Measurements from ENCODE around the gene SERHL2.
"Not testable (repeated sequence)": the region's sequence is repeated elsewhere in the genome, so short reads cannot be mapped to it uniquely, and the experiment has no call there.

Gene SERHL2

DNA sequence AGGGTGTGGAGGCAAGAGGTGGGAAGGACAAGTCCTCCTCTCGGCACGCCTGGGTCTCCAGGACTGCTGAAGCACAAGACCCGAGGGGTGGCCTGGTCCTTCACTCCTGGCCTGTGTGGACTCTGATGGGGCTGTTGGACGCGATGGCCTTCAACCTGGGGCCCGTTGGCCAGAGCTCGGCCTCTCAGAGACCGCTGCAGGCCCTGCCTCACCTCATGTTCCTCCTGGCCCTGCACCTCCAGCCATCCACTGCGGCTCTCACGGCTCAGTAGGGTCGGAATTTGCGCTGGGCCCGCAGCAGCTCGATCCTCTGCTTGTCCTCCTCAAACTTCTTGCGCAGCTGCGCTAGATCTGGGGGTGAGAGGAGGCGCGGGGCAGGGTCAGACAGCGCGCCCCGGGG, 20.7 kb downstream of the SERHL2 start:
- DNase-seq = not testable (repeated sequence)

DNA sequence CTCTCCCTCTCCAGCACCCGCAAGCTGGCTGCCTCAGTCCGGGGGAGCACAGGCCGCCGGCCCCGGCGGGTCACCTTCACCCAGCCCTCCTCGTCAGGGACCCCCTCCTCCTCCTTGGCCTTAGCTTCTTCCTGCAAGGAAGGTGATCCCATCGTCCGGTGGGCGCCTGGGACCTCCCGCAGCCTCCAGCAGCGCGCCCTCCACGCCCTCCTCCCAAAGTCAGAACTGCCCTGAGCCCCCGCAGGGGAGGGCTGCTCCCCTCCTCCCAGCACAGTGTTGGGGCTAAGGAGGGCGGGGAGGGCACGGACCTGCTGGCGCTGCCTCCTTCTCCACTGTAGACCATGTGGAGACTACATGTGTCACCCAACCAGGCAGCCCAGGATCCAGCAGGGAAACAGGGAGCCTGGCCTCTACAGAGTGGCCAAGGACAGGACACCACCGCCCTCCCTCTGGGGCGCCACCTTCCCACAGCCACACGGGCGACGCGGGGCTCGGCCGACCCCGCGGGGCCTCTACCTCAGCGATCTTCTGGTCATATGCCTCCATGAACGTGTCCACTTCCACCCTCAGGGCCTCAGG, 22.3 kb downstream of the SERHL2 start:
- not testable (repeated sequence) for DNase-seq

DNA sequence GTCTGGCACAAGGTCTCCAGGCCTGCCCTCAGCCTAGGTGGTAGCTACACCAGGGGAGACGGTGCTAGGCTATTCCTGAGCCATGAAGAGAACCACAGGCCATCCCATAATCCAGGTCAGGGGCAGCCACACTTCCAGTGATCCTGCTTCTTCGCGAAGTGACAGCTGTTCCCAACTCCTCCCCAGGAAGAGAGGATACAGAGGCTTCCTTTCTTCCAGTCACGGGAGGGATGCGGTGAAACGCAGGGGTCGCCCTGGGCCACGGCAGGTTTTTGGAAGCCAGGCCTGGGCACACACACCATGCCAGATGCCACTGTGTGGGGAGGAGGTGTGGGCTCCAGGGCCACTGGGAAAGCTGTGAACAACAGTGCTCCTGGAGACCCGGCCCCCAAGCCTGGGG, 23.4 kb downstream of the SERHL2 start:
- DNase-seq = not testable (repeated sequence)

DNA sequence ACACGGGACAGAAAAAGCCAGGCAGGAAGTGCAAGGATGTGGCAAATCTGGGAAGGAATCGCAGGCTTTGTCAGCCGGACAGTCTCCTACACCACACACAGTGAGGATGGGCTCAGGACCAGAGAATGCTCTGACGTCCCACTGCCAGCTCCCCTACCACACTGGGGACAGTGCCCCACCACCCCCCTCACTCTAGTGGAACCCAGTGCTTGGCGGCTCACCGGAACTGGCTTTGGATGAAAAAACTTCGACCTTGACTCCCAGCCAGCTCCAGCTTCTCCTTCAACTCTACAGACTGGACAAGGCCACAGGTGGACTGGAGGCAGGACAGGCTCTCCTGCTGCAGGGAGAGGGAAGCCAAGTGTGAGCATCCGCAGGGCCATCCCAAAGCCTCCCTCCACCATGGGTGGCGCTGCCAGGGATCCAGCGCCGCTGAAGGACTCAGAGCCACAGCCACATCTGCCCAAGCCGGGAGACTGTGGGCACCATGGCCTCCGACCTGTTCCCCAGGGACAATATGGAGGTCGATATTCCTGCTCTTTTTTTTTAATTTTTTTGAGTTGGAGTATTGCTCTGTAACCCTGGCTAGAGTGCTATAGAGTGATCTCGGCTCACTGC, 24.0 kb downstream of the SERHL2 start:
- DNase-seq = no peak

DNA sequence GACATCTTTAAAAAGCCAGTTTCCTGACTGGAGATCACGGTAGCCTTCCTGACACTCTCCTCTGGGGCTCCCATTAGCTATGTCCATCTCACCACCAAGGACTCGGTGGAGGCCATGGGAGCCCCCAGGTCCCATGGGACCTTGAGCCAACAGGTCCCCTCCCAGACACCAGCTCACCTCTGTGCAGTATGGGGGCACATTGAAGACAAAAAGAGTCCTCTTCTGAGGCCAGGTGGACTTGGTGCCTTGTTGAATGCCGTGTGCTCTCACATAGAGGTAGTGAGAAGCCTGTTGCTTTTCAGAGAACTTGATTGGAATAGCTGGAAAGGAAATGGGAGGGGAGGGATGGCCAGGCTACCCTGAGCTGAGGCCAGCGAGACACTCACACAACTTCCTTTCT, 26.3 kb downstream of the SERHL2 start:
- not testable (repeated sequence) for DNase-seq

DNA sequence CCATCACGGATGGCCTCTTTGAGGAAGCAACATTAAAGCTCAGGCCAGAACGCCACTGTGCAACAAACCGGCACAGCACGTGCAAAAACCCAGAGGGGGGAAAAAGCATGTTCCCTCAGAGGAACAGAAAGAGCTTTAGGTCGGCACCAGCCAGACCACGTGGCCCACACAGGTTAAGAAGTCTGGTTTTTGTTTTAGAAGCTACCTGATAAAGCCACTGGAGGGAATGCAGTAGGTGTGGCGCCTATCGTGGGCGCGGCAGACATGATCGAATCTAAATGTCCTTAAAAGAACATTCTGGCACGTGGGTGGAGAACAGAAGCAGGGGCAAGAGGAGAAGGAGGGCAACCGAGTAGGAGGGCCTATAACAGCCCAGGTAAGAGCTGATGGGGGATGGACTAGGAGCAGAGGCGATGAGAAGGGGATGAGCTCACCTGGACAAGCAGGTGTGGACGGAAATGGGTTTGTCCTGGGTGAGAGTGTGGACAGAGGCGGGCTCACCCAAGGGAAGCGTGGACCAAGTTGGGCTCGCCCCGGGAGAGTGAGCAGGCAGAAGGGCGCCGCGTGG, 27.5 kb downstream of the SERHL2 start:
- not testable (repeated sequence) for DNase-seq

DNA sequence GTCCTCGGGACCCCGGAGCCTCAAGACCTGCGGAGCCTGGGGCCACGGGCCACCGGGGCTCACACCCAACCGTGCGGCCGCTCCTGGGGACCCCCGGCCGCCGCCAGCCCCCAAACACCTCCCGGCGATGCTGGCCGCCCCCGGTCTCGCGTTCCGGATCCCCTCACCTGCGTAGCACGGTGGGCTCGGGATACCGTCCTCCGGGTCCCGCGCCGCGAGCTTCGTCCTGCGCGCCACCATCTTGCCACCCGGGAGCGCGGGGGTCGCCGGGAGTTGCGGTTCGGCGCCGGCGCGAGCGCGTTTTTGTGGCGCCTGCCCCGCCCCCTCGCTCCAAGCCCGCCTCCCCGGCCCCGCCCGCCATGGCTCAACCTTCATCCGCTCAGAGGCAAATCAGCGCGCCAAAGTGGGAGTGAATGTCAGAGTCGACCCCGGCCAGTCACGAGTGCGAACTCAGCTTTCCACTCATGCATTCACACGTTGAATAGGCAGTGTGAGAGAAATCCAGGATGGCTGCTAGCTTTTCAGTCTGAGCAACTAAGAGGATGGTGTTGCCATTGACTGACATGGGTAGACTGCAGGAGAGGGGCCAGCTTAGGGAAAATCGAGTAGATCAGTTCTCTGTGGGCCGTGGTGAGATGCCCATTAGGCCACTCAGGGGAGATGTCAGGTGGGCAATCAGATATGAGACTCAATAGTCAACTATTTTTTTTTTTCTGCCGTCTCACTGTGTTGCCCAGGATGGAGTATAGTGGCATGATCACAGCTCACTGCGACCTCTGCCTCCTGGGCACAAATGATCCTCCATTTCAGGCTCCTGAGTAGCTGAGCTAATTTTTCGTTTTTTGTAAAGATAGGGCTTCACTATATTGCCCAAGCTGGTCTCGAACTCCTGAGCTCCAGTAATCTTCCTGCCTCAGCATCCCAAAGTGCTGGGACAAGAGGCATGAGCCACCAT, 28.3 kb downstream of the SERHL2 start:
- DNase-seq = peak; percentile 73

DNA sequence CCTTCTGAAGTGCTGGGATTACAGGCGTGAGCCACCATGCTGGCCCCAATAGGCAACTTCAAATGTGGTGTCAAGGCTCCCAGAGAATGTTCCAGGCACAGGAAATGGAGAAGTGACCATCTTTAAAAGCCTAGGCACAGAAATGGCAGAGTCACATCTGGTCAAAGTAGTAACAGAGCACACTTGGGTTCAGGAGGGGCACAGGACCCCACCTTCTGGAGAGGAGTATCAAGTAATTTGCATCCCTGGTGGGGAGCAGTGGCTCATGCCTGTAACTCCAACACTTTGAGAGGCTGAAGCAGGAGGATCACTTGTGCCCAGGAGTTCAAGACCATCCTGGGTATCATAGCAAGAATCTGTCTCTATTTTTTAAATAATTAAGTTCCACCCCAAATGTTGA, 29.2 kb downstream of the SERHL2 start:
- DNase-seq = no peak

DNA sequence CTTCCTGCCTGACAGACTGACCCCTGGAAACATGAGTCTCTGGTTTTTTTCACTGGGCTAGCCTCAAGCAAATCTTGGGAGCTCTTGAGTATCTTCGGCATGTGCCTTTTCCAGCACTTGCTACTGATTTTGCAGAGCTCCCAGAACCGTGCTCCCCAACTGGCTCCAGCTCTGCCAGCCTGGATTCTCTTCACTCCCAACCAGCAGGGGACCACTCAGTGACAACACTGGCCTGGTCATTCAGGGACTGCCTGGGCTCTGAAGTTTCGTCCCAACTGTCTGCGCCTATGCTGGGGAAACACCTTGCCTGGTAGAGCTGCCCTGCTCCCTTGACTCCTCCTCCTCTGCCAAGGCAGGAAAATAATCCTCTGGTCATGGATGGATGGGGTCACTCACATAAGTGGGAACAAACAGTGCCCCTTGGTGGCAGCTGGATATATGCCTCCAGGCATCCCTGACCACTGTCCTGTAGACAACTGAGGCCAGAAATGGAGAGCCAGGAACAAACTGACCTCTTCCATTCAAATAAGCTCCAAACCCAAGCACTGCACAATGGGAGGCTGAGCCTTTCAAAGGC, 30.7 kb downstream of the SERHL2 start:
- DNase-seq = no peak

DNA sequence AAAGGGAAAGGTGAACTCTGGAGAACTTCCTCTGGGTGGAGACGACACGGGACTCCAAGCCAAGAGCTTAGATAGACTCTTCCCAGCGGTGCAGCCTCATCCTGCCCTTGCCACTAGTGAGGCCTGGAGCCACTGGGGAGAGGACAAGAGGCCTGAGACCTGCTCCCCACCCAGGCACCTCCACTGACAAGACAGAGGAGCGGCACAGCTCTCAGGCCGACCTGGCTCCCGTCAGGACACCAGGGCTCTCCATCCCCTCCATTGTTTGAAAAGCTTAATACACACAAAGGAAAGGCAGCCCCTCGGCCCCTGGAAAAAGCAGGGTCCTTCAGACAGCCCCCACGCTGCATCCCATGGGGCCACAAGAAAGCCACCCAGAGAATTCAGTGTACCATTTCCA, 31.3 kb downstream of the SERHL2 start:
- no peak for DNase-seq

DNA sequence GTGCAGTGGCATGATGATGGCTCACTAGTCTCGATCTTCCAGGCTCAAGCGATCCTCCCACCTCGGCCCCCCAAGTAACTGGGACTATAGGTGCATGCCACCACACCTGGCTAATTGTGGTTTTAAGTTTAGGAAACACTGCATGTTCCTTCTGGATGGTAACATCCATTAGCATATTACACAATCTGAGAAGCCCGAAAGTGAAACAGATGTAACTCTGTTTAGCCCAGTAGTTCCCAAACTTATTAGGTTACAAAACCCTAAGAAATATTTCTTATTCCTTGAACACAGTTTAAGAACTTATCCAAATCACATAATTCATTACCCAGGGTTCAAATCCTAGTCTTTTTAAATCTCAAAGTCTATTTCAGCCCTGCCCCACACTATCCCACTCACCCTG, 32.6 kb downstream of the SERHL2 start:
- DNase-seq = no peak

DNA sequence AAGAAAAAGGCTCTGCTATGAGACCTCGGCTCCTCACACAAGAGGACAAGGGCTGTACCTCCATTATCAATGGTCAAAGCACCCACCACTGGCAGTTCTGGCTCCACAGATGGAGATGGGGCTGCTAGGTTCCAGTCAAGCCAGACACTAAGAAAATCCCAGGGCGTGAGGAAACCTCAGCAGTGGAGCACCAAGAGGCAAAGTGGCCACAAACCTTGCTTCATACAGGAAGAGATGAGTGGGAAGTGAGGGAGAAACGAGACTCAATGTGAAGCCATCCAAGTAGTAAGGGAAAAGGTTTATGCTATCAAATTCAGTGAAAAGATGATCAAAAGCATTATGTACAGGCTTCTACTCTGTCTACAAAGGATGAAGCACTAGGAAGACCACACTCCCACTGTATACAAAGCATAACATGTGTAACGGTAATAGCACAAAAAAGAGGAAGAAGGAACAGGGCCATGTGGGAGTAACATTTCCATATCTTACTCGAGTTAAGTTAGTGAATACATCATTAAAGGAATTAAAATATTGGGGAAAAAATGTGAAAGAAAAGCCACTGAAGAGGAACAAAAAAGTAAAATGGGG, 33.9 kb downstream of the SERHL2 start:
- no peak for DNase-seq

DNA sequence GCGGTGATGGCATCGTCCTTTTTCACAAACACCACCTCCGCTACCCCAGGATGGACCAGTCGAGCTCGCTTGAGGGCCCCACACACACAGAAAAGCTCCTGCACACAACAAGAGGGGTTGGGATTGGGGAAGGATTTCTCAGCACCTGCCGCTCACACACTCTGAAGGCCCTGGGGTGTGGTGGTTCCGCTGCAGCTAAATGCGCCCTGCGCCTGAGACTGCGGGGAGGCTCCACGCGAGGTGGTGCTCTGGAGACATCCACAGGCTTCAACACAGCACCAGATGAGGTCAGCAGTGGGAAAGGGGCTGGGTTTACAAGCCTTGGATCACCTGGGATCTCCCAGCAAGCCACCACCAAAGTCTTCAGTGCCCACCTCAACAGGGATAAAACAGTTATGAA, 38.2 kb downstream of the SERHL2 start:
- no peak for DNase-seq

DNA sequence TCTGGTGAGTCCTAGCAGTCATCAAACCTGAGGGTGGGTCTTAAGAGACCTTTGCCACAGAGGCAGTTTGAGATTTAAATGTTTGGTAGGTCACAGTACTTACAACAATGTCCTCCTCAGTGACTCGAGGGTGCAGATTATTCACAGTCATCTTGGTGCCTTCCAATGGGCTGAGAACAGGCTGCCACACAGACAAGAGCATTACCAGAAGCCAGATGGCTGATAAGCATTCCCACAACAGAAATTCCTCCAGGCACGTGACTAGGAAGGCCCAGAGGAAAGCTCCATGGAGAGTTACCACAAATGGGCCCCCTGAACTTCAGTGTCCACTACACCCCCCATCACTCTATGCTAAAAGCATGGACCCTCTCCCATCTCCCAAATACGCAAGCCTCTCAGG, 41.7 kb downstream of the SERHL2 start:
- no peak for DNase-seq

DNA sequence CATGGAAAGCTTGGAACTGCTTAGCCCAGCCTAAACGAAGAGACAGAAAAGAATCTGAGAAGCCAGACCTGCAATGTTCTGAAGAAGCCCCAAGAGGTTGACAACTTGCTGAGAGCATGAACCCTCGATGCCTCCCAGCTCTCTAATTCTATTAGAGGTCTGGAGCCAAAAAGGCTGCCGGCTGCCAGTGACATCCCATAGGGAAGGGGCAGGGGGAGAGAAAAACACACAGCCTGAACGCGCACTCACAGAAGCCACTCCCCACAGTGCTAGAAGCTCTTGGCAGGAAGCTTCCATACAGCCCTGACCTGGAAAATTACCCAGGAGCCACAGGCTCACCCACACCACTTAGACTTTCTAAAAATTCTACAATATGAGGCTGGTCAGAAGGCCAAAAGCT, 42.6 kb downstream of the SERHL2 start:
- no peak for DNase-seq

DNA sequence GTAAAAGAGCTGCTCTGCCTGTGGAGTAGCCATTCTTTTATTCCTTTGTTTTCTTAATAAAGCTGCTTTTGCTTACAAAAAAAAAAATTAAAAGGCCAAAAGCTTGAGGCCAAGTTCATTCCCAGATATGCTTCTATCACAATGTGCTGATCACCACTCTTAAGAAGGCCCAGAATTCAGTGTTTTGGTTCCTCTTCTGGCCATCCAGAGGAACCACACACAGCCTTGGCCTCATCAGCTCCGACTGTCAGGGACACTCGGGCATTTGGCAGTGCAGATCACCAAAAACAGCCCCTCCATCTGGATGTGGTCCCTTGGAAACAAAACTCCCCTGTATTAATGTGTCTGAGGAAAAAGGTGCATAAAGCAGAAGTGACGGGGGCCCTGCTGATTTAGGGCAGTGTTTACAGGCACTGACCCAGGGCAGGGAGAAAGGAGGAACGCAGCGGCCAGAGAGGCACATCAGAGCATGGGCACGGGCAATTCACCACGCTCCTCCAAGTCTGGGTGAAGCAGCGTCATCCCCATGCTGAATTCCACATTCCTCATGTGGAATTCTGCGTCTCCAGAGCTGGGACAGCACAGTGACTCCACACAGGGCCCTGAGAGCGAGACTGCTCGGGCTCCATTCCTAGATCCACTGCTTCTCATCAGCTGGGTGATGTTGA, 43.2 kb downstream of the SERHL2 start:
- no peak for DNase-seq

DNA sequence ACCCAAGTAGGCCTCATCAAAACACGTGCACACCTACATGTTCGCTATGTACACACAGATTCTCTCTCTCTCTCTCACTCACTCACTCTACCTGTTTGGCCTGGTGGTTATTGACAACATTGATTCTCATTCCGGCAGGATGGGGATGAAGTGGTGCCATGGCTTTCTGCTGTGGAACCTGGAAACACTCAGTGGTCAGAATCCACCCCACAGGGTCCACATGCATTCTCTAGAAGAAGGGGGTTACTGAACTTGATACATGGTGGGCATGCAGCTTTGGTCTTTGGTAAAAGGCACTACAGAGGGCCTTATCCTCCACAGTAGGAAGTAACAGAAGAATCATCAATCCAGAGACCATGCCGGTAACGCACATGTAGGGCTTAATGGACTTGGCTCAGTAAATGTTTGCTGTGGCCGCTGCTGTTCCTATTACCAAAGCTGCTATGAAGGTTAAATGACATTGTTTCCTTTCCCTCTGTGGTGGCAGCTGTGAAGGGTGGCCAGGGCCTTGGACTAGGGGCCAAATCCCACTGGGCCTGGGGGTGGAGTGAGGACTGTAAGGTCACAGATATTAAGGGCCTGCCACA, 48.2 kb downstream of the SERHL2 start:
- DNase-seq = no peak

DNA sequence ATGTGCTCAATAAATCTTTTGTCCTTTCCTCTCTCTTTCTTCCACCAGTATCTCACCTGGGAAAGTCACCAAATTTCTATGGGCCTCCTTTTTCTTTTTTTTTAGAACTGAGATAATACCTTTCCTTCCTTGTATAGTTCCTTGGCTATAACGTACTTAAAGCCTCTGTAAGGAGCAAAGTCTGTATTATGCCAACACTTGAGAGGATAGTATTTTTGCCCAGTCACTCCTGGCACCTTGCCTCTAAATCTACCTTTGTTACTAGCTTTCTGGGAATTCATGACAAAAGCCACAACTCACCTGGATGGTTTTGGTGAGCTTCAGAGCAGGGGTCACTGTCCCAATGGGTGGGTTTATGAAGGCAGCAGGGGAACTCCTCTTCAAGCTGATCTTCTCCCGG, 48.7 kb downstream of the SERHL2 start:
- DNase-seq = no peak

DNA sequence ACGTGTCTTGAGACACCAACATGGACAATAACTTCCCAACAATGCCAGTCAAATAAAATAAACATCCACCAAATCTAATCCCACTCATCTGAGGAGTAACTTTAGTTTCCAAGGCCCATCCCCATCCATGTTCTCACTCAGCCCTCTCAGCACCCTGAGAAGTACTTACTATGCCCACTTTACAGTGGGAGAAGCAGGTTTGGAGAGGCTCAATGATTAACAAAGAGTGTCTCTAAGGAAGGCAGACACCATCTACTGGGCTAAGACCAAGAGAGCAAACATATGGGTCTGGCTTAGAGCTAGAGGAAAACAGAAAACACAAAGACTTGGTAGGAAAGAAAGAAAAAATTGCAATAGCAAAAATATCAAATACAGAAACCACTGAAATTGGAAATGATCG, 49.7 kb downstream of the SERHL2 start:
- DNase-seq = no peak

DNA sequence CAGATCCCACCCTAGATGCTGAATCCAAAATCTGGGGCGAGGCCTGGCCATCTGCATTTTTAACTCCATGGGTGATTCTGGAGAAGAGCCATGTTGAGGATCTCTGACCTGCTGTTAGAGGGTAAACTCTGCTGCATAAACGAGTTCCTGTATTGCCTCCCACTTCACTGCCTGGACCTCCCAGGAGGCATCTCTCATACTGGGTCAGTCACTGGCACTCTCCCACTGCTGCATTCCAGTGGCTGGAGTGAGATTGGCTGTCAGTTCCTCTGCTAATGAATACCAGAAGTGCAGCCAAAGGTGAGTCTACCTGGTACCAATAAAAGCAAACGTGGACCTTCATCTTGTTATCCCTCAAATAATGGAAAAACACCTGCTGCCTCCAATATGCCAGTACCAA, 50.6 kb downstream of the SERHL2 start:
- DNase-seq = no peak

DNA sequence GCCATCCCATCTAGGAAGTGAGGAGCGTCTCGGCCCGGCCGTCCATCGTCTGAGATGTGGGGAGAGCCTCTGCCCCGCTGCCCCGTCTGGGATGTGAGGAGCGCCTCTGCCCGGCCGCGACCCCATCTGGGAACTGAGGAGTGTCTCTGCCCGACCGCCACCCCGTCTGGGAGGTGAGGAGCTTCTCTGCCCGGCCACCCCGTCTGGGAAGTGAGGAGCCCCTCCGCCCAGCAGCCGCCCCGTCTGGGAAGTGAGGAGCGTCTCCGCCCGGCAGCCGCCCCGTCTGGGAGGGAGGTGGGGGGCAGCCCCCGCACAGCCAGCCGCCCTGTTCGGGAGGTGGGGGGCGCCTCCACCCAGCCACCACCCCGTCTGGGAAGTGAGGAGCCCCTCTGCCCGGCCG, 53.9 kb downstream of the SERHL2 start:
- not testable (repeated sequence) for DNase-seq

All from right kidney (tissue), 1 donor.